ENCODE results near the gene NHLRC1. TPM values are rescaled to one million over a fixed set of nuclear protein-coding genes. Genes with fewer than 3 reads are reported as not detected.

Gene NHLRC1
- total and polyA plus RNA-seq, 2 of the 13 experiments (the other 11 are each of a cell fraction or from before 2014, with no cell fraction given): 0.04 to 0.11 TPM

GRCh38 chr6:18122128-18123093, at the start of gene NHLRC1 (continued):
- peak; percentile 98 for TF ChIP-seq TFDP1 (CRISPR knock-in tag; IDR thresholded peaks at IDR 0.05; ENCODE audit: borderline replicate concordance)
- peak; percentile 90; the same call in 1 of the 2 replicates for TF ChIP-seq IRF1 (CRISPR knock-in tag; IDR thresholded peaks at IDR 0.05; ENCODE audit: low read depth)
- TF ChIP-seq CSRNP2 (CRISPR knock-in tag; conservative IDR thresholded peaks at IDR 0.05; ENCODE audit: low read depth): no peak
- peak; percentile 95 for TF ChIP-seq HINFP (CRISPR knock-in tag; IDR thresholded peaks at IDR 0.05; ENCODE audit: low read depth)
- no peak for TF ChIP-seq CREB3 (CRISPR knock-in tag; IDR thresholded peaks at IDR 0.05)
- peak; percentile 98 for TF ChIP-seq FOXK1 (CRISPR knock-in tag; IDR thresholded peaks at IDR 0.05; ENCODE audit: borderline replicate concordance, low read depth)
- no peak for TF ChIP-seq ISX (CRISPR knock-in tag; conservative IDR thresholded peaks at IDR 0.05)
- TF ChIP-seq KDM5A (IDR thresholded peaks at IDR 0.05; ENCODE audit: borderline replicate concordance, low read length): no peak; the same call in 1 of the 2 replicates
- TF ChIP-seq ZNF263 (CRISPR knock-in tag; IDR thresholded peaks at IDR 0.05): peak; percentile 54; the same call in 1 of the 2 replicates
- peak; percentile 75 for TF ChIP-seq ZFY (CRISPR knock-in tag; IDR thresholded peaks at IDR 0.05)
- TF ChIP-seq ETS1 (CRISPR knock-in tag; IDR thresholded peaks at IDR 0.05): no peak
- TF ChIP-seq SIX1 (CRISPR knock-in tag; IDR thresholded peaks at IDR 0.05; ENCODE audit: borderline replicate concordance): 0 out of 2 replicates have a peak, but pooled peaks have one; percentile 12
- TF ChIP-seq AHDC1 (CRISPR knock-in tag; IDR thresholded peaks at IDR 0.05; ENCODE audit: borderline replicate concordance): peak; percentile 89
